G401 (cell line): Measurements from ENCODE around the gene CDH13. TPM values are rescaled to one million over a fixed set of nuclear protein-coding genes. Genes with fewer than 3 reads are reported as not detected.

Source experiments
- DNase-seq: peaks from one replicate; pipeline ENCODE4 v3.0.0-alpha.2; 2015; ENCODE audit warnings: low spot score
- in situ Hi-C: cut with HindIII; loops from 2 replicates; pipeline ENCODE4 v1.10.0; 2016; ENCODE audit warnings: low sequenced_read_pairs, mixed read lengths
- total RNA-seq: library from RNA; depleted of rRNA; stranded (reverse); fragments of >200 nt; shearing (Covaris generic); gene quantifications from 2 replicates; pipeline ENCODE4 v1.2.3, GENCODE V29; 2014

Gene CDH13
- total RNA-seq, 1 experiment from 2014 or later = 10.8 TPM

DNA sequence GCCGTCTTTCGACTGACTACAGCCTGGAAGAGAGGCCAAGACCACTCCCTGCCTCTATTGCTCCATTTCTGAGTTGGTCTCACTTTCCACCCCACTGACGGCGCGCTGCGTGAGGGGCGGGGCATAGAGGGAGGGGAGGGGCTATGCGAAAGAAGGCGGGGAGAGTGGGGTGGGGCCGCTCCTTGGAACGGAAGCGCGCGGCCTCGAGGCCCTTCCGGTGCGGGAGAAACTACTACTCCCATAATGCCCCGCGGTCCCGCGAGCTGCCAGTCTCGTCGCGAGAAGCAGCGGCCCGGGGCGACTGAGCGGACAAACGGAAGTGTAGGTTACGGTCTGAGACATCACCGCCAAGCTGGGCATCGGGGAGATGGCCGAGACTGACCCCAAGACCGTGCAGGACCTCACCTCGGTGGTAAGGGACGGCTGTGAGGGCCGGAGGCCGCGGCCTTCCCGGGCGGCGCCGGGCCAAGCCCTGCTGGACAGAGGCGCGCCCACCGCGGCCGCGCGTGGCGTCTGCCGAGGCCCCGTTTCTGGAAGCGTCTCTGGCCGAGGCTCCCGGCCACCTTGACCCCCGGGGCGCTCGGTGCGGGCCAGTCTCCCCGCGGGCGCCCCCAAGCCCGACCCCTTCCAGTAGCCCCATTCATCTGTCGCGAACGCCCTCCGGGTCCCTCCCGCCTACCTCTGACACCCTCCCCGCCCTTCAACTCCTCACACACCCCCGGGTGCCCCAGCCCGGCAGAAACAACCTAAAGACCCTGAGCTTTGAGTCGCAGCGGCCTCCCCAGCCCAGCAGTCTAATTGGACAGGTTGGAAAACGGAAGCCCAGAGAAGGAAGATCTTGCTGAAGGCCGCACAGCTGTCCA lies 1181.2 kb downstream of the CDH13 start, which contains the start of gene HSBP1:
Gene HSBP1 (plus strand): TSS at position 269 of the 863 bp plus-strand sequence. CDS start 99 bp downstream, at position 368.
- DNase-seq = peak; percentile 87
- in situ Hi-C loops = no loop called here

DNA sequence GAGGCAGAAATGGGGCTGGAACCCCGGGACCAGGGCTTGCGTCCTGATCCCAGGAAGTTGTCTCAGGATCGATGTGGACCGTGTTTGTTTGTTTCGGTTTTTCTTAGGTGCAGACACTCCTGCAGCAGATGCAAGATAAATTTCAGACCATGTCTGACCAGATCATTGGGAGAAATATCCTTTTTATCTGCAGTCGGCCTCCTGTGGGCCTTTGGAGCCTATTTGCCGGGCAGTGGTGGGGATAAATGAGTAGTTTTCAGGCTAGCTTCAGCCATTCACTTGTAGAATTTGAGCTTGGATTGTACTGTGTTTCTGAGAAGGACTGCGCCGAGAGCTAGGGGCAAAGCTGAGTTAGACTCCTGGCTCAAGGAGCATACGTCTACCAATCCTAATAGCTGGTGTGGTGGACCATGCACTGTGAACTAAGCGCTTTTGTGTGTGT lies 1181.8 kb downstream of the CDH13 start:
- in situ Hi-C loops = no loop called here
- no peak for DNase-seq

DNA sequence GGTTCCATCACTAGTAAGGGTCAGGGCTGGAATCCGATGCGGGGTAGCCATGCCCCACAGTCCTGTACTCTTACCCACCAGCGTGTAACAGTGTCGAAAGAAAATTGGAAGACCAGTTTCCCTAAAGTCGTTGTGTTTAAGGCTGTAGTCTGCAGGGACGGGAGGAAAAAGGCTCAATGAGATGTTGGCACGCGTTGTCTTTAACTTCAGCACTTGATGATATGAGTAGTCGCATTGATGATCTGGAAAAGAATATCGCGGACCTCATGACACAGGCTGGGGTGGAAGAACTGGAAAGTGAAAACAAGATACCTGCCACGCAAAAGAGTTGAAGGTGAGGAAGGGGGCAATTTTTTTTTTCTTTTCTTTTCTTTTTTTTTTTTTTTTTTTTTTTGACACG lies 1182.3 kb downstream of the CDH13 start:
- in situ Hi-C loops = no loop called here
- no peak for DNase-seq

DNA sequence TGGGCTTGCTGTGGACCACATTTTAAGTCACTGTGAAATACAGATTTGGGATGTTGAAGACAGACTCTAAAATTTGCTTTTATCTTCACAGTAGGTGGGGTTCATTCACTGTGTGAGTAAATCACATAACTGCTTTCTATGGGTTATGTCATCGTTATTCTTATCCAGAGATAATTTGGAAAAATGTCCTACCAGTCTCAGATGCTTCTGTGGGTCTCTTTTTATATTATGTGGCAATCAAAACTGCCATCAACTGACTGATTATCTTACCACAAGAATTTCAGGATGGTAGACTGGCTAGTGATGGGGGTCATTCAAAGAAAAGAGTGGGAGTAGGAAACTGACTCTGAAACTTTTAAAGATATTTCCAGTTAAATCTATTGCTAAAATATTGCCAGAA lies 1184.1 kb downstream of the CDH13 start:
- in situ Hi-C loops = no loop called here
- no peak for DNase-seq

DNA sequence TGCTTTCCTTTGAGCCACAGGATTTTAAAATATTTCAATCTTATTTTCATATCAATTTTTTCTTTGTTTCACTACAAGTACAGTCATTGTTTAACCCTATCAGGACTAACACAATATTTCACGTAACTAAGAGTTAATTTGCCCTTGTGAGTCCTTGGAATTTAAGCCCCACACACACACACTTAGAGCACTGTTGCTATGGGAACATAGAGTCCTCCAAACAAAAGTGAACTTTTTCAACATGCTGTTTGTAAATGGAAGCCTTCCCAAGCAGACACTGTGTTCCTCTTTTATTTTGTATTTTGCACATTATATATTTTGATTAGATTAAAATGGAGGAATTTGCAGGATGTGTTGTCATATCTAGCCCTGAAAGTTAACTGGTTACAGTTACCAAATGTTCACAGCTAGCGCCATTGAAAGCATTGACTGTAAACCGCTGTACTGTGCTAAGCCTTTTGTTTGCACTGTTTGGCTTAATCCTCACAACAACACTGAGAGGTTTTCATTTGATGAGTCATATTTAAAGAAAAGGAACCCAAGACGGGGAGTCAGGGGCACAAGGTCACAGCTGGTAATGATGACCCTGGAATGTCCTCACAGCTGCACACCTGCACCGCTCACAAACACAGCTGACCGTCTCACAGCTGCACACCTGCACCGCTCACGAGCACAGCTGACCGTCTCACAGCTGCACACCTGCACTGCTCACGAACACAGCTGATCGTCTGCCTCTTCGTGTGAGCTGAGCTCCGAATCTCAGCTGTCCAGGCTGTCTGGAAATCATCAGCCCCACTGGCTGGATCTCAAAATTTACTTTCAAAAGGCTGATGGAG lies 1187.3 kb downstream of the CDH13 start:
- in situ Hi-C loops = no loop called here
- DNase-seq = peak; percentile 32

DNA sequence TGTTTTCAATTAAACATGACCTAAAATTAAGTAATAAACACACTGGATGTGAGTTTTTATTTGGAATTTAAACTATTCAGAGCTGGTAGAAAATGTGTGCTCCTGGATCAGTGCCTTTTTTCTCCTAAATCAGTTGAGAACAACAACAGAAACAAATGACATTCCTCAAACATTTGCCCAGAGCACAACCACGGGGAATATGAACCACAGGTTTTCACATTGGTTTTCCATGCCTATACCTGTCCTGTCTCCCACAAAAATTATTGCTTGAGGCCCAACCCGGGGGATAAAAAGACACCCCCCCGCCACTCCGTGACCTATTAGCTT lies 1187.9 kb downstream of the CDH13 start:
- DNase-seq = no peak
- in situ Hi-C loops = no loop called here

DNA sequence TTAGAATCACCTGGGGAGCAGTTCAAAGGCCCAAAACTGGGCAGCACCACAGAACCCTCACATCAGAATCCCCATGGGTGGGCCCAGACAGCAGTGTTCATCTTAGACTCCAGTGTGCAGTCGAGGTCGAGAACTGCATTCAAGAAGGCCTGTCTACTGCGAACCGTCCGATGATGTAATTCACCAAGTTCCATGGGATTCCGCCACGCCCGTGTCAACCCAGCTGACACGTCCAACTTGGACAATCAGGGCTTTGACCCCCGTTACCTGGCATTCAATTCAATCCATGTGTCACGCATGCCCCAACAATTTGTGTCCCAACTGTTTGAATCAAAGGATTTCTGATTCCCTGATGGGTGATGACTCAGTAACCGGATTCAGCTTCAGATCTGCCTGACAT lies 1190.3 kb downstream of the CDH13 start:
- DNase-seq = no peak
- in situ Hi-C loops = no loop called here

DNA sequence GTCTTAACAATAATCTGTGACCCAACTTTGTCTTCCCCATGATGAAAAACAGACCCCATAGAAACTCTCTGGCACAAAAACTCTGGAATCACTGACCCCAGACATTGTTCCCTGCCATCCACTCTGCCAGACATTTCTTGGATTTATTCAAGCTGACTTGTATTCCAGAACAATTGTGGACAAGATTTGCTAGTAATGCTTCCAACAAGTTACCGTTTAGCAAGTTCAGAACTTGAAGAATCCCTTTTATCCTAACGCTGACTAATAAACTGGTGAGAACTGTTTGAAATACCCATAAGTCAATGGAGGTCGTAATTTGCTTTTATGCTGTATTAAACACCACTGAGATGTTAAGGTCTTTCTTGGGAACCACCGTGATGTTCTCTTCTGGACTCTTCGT lies 1191.5 kb downstream of the CDH13 start:
- no peak for DNase-seq
- in situ Hi-C loops = no loop called here

DNA sequence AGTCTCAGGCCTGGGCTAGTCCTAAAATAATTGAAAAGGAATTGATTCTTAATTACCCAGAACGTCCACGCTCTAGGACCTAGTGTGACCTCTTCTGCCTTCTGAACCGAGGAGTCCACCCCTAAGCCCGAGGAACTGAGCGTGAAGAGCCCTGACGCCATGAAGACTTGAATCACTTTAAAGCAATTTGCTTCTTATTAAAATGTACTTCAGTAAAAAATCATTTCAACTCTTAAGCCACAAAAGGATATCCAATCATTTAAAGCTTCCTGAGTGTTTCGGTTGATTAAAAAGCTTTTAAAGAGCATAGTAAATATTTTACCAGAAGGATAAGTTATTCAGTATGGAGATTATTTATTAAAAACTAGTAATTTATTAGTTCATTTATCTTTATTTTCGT lies 1192.6 kb downstream of the CDH13 start:
- in situ Hi-C loops = no loop called here
- DNase-seq = no peak

DNA sequence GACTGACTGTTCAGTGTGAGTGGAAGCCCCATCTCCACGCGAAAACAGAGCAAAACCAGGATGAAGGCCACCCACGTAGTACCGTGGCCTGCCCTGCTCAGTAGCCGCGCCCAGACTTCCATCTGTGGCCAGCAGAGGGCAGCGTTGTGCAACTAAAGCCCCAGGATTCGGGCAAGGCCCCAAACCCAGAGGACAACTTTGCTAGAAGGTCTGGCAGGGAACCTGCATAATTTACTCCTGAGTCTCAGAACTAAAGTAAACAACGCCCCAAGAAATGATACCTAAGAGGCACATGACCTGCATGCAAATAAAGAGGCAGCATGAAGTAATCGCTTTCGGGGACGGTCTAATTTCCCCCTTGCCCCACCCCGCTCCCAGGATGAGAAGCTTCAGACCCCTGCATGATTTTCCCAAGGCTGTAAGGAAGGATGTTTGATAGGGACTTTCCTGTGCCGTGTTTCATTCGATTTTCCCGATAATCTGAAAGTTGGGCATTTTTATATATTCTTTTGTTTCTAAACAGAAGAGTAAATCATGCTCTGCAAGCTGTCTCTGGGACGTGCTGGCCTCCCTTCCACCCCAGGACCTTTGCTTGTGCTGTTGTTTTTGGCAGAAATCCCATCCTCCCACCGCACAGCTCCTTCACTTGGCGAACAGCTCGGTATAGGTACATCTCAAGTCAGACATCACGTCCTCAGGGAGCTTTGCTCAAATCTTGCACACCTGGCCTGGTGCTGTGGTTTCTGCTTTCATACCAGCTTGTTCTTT lies 1199.6 kb downstream of the CDH13 start:
- DNase-seq = peak; percentile 69
- in situ Hi-C loops = no loop called here

DNA sequence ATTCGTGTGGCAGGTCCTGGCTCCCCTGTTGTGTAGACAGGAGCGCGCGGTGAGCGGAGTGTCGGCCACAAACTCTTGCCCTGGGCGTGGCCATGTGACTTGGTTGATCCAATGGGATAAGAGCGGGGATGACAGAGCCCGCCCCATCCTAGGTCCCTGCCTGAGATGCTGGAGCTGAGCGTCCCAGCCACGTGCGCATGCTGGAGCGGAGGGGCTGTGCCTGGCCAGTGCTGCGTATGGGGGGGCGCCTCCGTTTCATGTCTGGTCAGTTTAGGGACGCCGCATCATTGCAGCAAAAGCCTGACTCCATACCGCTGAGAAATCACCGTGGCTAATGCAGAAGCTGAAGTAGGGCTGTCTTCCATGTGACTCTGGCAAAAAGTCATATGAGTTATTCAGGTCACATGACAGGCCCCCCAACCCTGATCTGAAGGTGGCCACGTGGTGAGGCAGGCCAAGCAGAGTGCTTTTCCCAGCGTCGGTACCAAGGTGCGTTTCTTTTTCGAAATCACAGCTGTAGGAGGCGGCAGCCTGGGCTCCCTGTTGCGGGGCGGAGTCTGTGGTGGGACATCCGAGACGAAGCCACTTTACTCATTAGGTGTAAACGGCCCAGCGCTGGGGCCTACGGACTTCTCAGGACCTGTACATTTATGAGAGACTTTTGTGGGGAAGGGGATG lies 1203.5 kb downstream of the CDH13 start:
- in situ Hi-C loops = no loop called here

DNA sequence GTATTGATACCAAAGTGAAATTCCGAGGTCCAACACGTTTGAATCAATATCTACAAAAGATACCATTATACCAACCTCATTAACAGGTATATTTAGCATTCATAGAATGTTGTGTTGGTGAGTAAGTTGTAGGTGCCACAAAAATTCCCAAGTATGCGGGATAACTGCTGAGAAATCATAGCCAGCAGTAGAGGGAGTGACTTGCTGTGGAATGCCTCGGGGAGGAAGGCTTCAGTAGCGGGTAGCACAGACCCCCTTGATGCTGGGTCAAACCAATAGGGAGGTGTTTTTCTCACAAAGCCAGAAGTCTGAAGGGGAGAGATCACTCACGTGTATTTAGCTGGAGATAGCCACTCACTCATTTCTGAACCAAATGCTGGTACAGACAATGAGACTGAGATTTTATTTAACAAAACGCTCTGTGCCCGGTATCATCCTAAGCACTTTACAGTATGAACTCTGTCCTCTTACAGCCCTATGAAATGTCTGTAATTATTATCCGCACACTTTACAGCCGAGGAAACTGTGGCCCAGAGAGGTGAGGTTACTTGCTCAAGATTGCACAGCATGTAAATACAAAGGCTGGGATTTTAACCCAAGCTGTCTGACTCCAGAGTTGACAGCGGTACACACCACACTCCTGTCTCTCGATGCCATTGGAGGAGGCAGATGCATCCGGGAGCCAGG lies 1204.1 kb downstream of the CDH13 start:
- DNase-seq = no peak
- in situ Hi-C loops = no loop called here

More for the DNA sequence above, 1203.5 kb downstream of the CDH13 start:
- DNase-seq = no peak

DNA sequence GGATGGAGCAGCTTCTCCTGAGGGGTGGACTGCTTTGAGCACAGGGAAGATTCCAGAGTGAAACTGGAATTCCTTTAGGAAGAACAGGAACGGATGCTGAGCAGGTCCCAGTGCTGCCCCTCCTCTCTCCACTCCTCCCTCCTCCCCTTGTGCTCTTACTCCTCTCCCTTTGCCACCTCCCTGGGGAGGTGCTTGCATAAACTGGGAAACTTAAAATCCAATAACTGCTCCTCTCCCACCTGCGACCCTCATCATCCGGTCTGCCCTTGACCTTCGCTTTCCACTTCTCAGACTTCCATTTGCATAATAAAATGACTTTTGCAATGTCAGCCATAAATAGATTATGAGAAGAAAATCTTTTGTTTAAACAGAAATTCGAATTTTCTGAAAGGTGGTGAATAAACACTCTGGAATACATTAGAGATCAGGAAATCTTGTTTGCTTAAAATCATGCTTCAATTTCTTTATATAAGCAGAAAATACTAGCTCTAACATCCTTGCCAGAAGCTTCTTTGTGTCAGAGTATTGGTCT lies 1204.8 kb downstream of the CDH13 start:
- in situ Hi-C loops = no loop called here

DNA sequence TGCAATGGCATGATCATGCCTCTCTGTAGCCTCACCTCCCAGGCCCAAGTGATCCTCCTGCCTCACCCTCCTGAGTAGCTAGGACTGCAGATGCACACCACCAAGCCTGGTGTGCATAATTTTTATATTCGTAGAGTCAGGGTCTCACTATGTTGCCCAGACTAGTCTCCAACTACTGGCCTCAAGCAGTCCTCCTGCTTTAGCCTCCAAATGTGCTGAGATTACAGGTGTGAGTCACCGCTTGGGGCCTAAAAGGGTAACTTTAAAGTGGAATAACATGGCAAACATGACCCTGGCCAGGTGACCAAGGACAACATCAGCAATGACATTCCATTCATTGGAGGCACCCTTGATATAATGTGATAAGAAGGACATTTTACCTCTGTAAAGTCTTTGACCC lies 1207.2 kb downstream of the CDH13 start:
- in situ Hi-C loops = no loop called here
- DNase-seq = no peak

More for the DNA sequence above, 1204.8 kb downstream of the CDH13 start:
- no peak for DNase-seq

DNA sequence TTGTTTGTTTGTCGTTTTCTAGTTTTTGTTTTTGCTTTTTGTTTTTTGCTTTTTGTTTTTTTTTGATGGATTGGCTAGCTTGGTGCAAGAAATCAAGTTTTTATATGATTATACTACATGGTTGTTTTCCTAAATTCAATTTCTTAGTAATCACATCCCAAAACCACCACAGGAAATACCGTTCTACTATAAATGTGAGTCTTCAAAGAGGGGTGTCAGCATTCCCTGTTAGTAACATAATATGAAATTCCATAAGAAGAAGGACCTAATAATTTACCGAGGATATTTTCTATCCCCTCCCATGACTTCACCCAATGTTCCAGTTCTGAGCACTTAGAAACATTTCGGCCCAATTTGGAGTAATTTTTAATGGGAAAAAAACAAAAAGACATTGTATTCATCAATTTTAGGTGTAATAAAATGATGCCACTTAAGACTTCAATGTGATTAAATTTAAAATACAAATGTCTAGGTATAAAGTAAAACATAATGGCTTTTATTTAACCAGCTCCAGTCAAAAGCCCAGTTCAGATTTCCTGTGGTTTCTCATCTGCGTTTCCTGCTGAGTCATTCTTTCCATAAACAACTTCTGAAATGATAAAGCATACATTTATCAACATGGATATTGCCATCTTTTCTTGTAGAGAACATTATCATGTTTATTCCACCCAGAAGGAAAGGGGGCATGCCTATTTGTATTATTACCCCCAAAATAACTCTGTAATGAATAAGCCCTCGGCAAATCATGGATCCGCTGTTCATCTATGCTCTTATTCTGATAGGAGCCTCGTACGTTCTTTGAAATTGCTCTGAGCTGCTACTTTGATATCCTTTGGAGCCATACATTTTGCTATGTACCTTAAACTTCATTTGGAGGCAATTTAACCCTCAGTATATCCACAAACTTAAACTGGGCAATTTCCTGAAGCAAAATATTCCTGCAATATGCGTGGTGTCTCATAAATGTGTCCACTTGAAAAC lies 1209.1 kb downstream of the CDH13 start:
- no peak for DNase-seq
- in situ Hi-C loops = no loop called here

DNA sequence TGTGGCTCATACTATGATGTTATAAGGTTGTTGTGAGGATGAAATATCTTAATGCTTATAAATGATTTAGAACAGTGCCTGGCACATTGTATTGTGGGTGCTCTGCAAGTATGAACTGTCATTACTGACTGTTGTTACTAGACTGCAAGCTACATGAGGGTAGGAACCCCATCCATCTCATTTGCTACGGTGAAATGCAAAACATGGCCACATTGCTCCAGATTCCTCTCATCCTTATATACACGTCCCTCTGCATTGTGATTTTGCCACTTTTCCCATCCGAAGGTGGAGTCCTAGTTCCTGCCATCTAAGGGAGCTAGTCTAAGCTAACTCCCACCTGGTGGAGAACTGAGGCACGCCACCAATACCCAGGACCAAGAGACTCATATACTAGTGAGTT lies 1210.8 kb downstream of the CDH13 start:
- DNase-seq = no peak
- in situ Hi-C loops = no loop called here

DNA sequence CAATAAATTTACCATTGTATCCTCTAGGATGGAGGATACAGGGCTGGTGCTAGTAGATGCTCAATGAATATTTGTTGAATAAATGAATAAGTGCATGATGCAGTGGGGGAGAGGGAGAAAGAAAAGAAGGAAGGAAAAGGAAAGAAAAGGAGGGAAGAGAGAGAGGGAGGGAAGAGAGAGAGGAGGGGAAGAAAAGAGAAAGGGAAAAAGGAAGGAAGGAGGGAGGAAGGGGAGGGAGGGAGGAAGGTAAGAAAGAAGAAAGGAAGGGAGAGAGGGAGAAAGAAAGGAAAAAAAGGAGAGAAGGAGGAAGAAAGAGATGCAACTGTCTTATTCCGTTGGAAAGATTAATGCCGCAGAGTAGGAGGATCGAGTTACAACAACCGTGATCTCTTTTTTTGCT lies 1211.4 kb downstream of the CDH13 start:
- in situ Hi-C loops = no loop called here

More for the DNA sequence above, 1211.4 kb downstream of the CDH13 start:
- DNase-seq = no peak
